ENCODE measurements around the gene SDCCAG8. TPM values are rescaled to one million over a fixed set of nuclear protein-coding genes. Genes with fewer than 3 reads are reported as not detected.

The SDCCAG8 gene
- total RNA-seq, 1 experiment from 2014 or later, result 36.6 TPM

DNA sequence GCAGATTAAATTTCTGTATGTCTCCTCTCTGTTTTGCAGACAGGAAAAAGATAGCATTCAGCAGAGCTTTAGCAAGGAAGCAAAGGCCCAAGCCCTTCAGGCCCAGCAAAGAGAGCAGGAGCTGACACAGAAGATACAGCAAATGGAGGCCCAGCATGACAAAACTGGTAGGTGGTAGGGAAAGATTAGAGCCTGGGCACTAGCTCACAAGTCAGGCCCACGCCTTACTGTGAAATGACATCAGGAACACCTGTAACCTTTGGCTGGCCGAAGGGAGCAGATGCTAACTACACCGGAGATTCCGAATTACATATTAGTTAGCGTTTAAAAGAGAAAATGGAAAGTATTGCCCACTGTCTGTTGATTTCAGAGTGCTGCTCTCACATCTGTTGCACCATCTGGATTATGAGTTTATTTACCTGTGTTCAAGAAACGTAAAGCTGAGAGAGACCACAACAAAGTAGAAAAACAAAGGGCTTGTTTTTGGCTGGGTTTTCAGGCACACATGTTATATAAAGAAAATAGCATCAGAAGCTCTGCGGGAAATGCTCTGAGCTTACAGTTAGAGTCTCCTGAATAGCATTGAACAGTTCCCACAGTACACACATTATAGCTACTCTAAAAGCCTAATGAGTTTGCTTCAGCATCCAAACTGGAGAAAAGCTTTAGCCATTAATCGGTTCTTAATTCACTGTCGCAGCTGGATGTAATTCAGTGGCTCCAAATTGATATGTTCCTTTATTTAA, 160.0 kb downstream of the SDCCAG8 start:
- peak overlapping the region; percentile 14 for H3K4me2 ChIP-seq (ENCODE audit: low read depth, low read length, poor library complexity, severe bottlenecking)
- H4K20me1 ChIP-seq (ENCODE audit: insufficient read depth, low read depth, low read length), result no peaks in the 10 kb centered on the region
- peaks cover 9% of the 10 kb centered on the region for H3K4me1 ChIP-seq (ENCODE audit: low read length)
- H3K9me3 ChIP-seq (ENCODE audit: low read length), result no peaks in the 10 kb centered on the region
- no peaks in the 10 kb centered on the region for H3K79me2 ChIP-seq (ENCODE audit: low read length)
- H3K9ac ChIP-seq (ENCODE audit: low read length), result no peak overlapping the region
- no peaks in the 10 kb centered on the region for H3K27me3 ChIP-seq (ENCODE audit: low read length)
- H2AFZ ChIP-seq (ENCODE audit: low read length), result no peak overlapping the region
- H3K9me2 ChIP-seq (replicated peaks; ENCODE audit: insufficient read depth, low read length), result no peaks in the 10 kb centered on the region
- no peaks in the 10 kb centered on the region for H3K36me3 ChIP-seq (ENCODE audit: insufficient read depth, low read length)
- DNase-seq, result peak; percentile 36
- H3K4me3 ChIP-seq (ENCODE audit: low read length), result no peak overlapping the region
- no peak overlapping the region for H3K27ac ChIP-seq (ENCODE audit: low read length)

DNA sequence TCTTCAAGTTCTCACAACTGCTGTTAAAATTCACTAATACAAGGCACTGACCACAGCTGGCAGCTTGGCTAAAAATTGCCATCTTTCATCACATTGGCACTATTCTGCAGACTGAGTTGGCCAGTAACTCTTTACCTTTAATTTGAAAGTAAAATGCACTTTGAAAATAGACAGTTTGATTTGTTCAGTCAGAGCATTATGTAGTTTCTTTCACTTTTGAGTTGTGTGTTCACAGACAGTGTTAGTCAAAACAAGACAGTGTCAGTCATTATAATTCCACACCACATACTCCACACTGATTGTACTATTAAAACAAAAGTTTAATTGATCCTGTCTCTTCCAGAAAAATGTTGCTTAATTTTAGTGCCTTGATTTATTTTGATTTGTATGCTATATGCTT, 160.7 kb downstream of the SDCCAG8 start:
- Histone ChIP-seq H3K27ac (ENCODE audit: low read length) (no peak overlapping the region), H3K4me3 (ENCODE audit: low read length) (no peak overlapping the region), H3K9ac (ENCODE audit: low read length) (no peak overlapping the region), H3K4me1 (ENCODE audit: low read length) (peaks cover 9% of the 10 kb centered on the region), H3K36me3 (ENCODE audit: insufficient read depth, low read length) (no peaks in the 10 kb centered on the region), H4K20me1 (ENCODE audit: insufficient read depth, low read depth, low read length) (no peaks in the 10 kb centered on the region), H3K9me2 (replicated peaks; ENCODE audit: insufficient read depth, low read length) (no peaks in the 10 kb centered on the region), H3K9me3 (ENCODE audit: low read length) (no peaks in the 10 kb centered on the region), H2AFZ (ENCODE audit: low read length) (no peak overlapping the region), H3K79me2 (ENCODE audit: low read length) (no peaks in the 10 kb centered on the region), H3K27me3 (ENCODE audit: low read length) (no peaks in the 10 kb centered on the region), H3K4me2 (ENCODE audit: low read depth, low read length, poor library complexity, severe bottlenecking) (peak overlapping the region; percentile 14)
- DNase-seq, result peak; percentile 34

DNA sequence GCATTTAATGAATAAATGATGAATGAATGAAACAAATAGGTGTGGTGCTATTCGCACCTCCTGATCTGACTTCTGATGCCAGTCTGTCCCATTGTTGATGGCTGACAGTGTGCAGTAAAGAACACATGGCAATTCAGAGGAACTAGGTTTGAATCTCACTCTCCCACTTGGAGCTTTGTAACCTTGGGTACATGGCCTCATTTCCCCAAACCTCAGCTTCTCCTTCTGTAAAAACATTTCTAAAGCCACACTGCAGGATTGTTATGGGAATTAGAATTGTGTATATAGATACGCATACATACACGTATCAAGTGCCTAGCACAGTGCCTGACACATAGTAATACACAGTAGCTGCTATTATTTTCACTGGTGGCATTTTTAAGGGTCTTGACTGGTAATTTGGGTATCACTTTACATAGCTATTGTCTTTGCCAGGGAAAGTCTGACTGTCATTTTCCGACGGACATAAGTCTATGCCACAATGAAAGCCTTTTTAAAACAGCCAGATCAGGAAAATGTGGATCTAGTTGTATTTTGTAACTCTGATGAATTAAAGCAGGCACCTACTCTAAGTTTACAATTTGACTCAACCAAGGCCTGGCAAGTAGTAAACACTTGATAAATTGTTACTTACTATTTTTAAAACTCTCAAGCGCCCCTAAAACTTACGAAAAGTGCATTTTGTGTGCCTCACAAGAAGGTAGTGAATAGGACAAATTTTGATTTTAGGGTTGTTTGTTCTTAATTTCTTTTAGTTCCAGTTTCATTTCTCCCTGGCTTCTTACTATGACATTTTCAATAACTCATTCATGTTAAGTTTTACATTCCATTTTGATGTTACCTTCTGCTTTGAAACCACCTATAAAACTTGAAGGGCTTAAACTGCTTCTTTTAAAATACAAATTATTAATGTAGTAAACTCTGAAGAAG, 164.4 kb downstream of the SDCCAG8 start:
- no peaks in the 10 kb centered on the region for H3K27me3 ChIP-seq (ENCODE audit: low read length)
- no peaks in the 10 kb centered on the region for H3K79me2 ChIP-seq (ENCODE audit: low read length)
- no peak overlapping the region for H2AFZ ChIP-seq (ENCODE audit: low read length)
- no peaks in the 10 kb centered on the region for H3K9me3 ChIP-seq (ENCODE audit: low read length)
- peaks cover 9% of the 10 kb centered on the region for H3K4me1 ChIP-seq (ENCODE audit: low read length)
- H4K20me1 ChIP-seq (ENCODE audit: insufficient read depth, low read depth, low read length), result no peaks in the 10 kb centered on the region
- H3K9ac ChIP-seq (ENCODE audit: low read length), result no peak overlapping the region
- no peak overlapping the region for H3K4me2 ChIP-seq (ENCODE audit: low read depth, low read length, poor library complexity, severe bottlenecking)
- no peak overlapping the region for H3K4me3 ChIP-seq (ENCODE audit: low read length)
- H3K9me2 ChIP-seq (replicated peaks; ENCODE audit: insufficient read depth, low read length), result no peaks in the 10 kb centered on the region
- no peaks in the 10 kb centered on the region for H3K36me3 ChIP-seq (ENCODE audit: insufficient read depth, low read length)
- peak; percentile 39 for DNase-seq
- no peak overlapping the region for H3K27ac ChIP-seq (ENCODE audit: low read length)

DNA sequence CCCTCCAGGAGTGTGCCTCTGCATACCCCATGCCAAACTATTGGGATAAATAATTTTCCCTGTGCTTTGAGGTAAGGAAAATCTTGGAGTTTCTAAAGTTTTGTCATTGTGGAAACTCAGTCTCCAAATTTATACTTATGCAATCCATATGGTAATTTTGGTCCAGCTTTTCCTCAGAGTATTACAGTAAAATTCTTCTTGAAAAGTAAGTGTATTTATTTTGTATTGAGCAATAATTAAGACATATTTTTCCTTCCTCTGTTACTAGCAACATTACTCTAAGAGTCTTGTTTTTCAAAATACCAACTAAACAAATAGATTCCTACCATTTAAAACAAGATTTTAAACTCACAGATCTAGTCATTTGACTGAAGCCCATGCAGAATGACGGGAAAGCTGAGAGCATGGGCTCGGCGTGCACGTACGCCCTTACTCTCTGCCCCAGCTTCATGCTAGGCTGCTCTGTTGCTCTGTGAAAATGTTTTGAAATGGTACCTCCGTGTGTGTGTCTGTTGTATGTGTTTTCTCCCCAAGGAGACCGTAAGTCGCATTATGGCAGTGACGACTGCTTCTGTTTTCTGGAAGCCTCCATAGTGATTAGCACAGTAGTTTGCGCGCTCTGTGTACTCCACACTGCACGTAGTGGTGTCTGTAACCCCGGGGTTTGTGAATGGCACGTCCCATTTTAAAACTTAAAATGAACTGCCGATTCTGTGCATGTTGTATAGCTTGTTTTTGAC, 165.3 kb downstream of the SDCCAG8 start:
- Histone ChIP-seq H3K4me1 (ENCODE audit: low read length) (peaks cover 7% of the 10 kb centered on the region), H3K9me2 (replicated peaks; ENCODE audit: insufficient read depth, low read length) (no peaks in the 10 kb centered on the region), H3K9me3 (ENCODE audit: low read length) (no peaks in the 10 kb centered on the region), H3K36me3 (ENCODE audit: insufficient read depth, low read length) (no peaks in the 10 kb centered on the region), H2AFZ (ENCODE audit: low read length) (no peak overlapping the region), H3K79me2 (ENCODE audit: low read length) (no peaks in the 10 kb centered on the region), H3K9ac (ENCODE audit: low read length) (no peak overlapping the region), H3K4me3 (ENCODE audit: low read length) (no peak overlapping the region), H3K27me3 (ENCODE audit: low read length) (no peaks in the 10 kb centered on the region), H4K20me1 (ENCODE audit: insufficient read depth, low read depth, low read length) (no peaks in the 10 kb centered on the region), H3K4me2 (ENCODE audit: low read depth, low read length, poor library complexity, severe bottlenecking) (no peak overlapping the region), H3K27ac (ENCODE audit: low read length) (no peak overlapping the region)
- peak; percentile 27 for DNase-seq

DNA sequence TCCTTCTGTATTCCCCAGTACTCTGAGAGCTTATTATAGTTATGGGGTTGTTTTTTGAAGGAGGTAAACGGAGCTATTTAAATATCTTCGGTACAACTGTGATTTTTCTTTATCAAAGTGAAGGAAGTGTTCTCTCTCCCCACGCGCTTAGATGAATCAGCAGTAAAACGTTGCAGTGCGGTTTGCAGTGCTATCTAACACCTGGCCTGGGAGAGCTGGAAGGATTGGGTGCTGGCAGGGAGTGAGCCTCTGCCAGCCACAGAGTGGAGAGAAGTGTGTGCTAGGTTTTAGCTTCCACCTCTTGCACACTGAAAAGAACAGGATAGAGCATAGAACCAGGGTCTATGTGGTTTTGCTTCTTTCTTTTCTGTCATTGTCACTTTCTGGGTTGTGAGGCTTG, 165.9 kb downstream of the SDCCAG8 start:
- H3K27me3 ChIP-seq (ENCODE audit: low read length), result no peaks in the 10 kb centered on the region
- H3K4me3 ChIP-seq (ENCODE audit: low read length), result no peak overlapping the region
- no peaks in the 10 kb centered on the region for H3K9me3 ChIP-seq (ENCODE audit: low read length)
- H2AFZ ChIP-seq (ENCODE audit: low read length), result no peak overlapping the region
- no peaks in the 10 kb centered on the region for H3K36me3 ChIP-seq (ENCODE audit: insufficient read depth, low read length)
- H3K79me2 ChIP-seq (ENCODE audit: low read length), result no peaks in the 10 kb centered on the region
- no peaks in the 10 kb centered on the region for H4K20me1 ChIP-seq (ENCODE audit: insufficient read depth, low read depth, low read length)
- H3K4me1 ChIP-seq (ENCODE audit: low read length), result no peaks in the 10 kb centered on the region
- DNase-seq, result peak; percentile 28
- no peak overlapping the region for H3K9ac ChIP-seq (ENCODE audit: low read length)
- no peak overlapping the region for H3K27ac ChIP-seq (ENCODE audit: low read length)
- no peaks in the 10 kb centered on the region for H3K9me2 ChIP-seq (replicated peaks; ENCODE audit: insufficient read depth, low read length)
- no peak overlapping the region for H3K4me2 ChIP-seq (ENCODE audit: low read depth, low read length, poor library complexity, severe bottlenecking)

DNA sequence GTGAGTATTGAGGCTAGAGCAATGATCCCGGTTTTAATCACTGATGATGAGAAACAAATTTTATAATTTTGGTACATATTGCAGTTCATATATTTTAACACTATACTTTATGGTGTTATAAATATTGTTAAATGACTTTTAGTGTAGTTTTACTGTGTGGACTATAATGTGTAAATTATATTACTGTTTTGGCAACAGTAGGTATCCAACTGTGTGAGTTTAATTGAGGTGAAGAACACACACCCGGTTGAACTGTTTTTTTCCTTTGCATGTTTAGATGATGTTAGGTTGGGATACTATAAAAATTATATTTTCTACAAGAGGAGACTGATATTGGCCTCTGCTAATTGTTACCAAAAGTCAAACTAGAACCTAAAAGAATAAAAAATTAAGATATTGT, 166.5 kb downstream of the SDCCAG8 start:
- Histone ChIP-seq H3K36me3 (ENCODE audit: insufficient read depth, low read length) (no peaks in the 10 kb centered on the region), H3K4me1 (ENCODE audit: low read length) (no peaks in the 10 kb centered on the region), H3K79me2 (ENCODE audit: low read length) (no peaks in the 10 kb centered on the region), H3K27ac (ENCODE audit: low read length) (no peak overlapping the region), H2AFZ (ENCODE audit: low read length) (no peak overlapping the region), H3K9me3 (ENCODE audit: low read length) (no peaks in the 10 kb centered on the region), H3K9me2 (replicated peaks; ENCODE audit: insufficient read depth, low read length) (no peaks in the 10 kb centered on the region), H3K27me3 (ENCODE audit: low read length) (no peaks in the 10 kb centered on the region), H3K9ac (ENCODE audit: low read length) (no peak overlapping the region), H4K20me1 (ENCODE audit: insufficient read depth, low read depth, low read length) (no peaks in the 10 kb centered on the region), H3K4me3 (ENCODE audit: low read length) (no peak overlapping the region), H3K4me2 (ENCODE audit: low read depth, low read length, poor library complexity, severe bottlenecking) (no peak overlapping the region)
- DNase-seq, result peak; percentile 0

DNA sequence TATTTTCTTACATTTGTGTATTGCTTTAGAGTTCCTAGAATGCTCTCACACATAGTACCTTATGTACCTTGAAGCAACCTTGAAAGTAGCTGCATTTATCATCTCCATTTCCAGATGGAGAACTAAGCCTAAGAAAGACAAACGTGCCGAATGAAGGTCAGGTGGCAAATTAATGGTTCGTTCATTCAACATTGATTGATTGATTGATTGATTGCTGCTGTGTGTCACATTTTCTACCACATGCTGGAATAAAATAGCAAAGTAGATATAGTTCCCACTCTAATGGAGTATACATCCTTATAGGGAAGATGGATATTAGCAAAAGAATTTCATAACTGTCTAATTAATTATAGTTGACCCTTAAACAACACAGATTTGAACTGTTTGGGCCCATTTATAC, 172.2 kb downstream of the SDCCAG8 start:
- Histone ChIP-seq H3K9me2 (replicated peaks; ENCODE audit: insufficient read depth, low read length) (no peaks in the 10 kb centered on the region), H3K27ac (ENCODE audit: low read length) (no peak overlapping the region), H3K4me2 (ENCODE audit: low read depth, low read length, poor library complexity, severe bottlenecking) (no peak overlapping the region), H3K27me3 (ENCODE audit: low read length) (no peaks in the 10 kb centered on the region), H3K4me3 (ENCODE audit: low read length) (no peak overlapping the region), H3K9me3 (ENCODE audit: low read length) (no peaks in the 10 kb centered on the region), H3K9ac (ENCODE audit: low read length) (no peak overlapping the region), H2AFZ (ENCODE audit: low read length) (no peak overlapping the region), H3K4me1 (ENCODE audit: low read length) (no peaks in the 10 kb centered on the region), H3K79me2 (ENCODE audit: low read length) (no peaks in the 10 kb centered on the region), H3K36me3 (ENCODE audit: insufficient read depth, low read length) (no peaks in the 10 kb centered on the region), H4K20me1 (ENCODE audit: insufficient read depth, low read depth, low read length) (no peaks in the 10 kb centered on the region)
- peak; percentile 36 for DNase-seq

Data from Karpas-422 (cell line).